ENCODE measurements around the gene CMTR1. TPM values are rescaled to one million over a fixed set of nuclear protein-coding genes. Genes with fewer than 3 reads are reported as not detected.

CMTR1 gene
- total RNA-seq, 1 experiment from 2014 or later: 32.3 TPM

DNA sequence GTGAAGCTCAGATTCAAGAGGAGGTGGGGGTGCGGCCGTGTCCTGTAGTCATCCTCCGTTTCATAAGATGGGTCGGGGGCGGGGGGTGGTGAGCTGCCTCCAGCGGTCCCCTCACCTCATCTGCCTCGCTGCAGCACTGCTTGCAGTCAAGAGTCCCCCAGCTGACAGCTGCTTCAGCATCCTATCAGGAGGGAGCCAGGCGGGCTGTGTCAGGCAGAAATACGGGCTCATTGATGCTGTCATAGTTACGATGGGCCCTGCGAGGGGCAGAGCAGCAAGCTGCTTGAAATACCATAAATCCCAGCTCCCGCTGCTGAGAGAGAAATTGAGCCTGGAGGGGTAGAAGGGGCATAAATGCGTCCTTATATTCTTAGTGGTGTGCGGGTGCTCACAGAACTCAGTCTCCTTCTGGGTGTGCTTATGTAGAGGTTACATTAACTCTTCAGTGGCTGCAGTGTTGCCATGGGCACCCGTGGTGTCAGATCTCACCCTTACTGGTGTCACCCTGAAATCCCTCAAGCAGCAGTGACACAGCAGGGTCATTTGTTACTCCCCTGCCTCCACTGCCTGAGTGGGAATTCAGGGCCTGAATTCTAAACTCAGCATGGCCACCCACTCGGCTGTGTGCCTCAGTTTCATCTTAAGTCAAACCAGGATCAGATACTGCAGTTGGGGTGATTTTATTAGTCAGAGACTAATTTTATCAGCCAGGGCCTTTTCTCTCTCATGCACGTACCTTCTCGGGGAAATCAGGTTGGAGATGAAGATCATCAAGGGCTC, 44.8 kb downstream of the CMTR1 start:
- Histone ChIP-seq H3K27ac (ENCODE audit: low read depth, low read length, poor library complexity, severe bottlenecking) (no peak overlapping the region), H3K36me3 (ENCODE audit: insufficient read depth, low read length, poor library complexity, severe bottlenecking) (peaks cover 15% of the 10 kb centered on the region), H3K4me1 (ENCODE audit: insufficient read depth, low read length, poor library complexity, severe bottlenecking) (no peaks in the 10 kb centered on the region), H3K27me3 (replicated peaks; ENCODE audit: insufficient read depth, low read depth, low read length, poor library complexity) (no peaks in the 10 kb centered on the region), H3K9me3 (ENCODE audit: low read depth, low read length, poor library complexity, severe bottlenecking) (no peaks in the 10 kb centered on the region), H3K4me3 (ENCODE audit: low read depth, low read length, poor library complexity, severe bottlenecking) (no peak overlapping the region)
- intact Hi-C loops (cut with micrococcal nuclease; ENCODE audit: unreplicated experiment): no loop called here
- DNase-seq (ENCODE audit: low spot score): no peak
- BruUV-seq (replicated peaks): no TSS peak
- TF ChIP-seq EZH2 (IDR thresholded peaks at IDR 0.05; ENCODE audit: borderline replicate concordance, low read depth, low read length, poor library complexity, severe bottlenecking): no peak
- TF ChIP-seq, protein P1, sequence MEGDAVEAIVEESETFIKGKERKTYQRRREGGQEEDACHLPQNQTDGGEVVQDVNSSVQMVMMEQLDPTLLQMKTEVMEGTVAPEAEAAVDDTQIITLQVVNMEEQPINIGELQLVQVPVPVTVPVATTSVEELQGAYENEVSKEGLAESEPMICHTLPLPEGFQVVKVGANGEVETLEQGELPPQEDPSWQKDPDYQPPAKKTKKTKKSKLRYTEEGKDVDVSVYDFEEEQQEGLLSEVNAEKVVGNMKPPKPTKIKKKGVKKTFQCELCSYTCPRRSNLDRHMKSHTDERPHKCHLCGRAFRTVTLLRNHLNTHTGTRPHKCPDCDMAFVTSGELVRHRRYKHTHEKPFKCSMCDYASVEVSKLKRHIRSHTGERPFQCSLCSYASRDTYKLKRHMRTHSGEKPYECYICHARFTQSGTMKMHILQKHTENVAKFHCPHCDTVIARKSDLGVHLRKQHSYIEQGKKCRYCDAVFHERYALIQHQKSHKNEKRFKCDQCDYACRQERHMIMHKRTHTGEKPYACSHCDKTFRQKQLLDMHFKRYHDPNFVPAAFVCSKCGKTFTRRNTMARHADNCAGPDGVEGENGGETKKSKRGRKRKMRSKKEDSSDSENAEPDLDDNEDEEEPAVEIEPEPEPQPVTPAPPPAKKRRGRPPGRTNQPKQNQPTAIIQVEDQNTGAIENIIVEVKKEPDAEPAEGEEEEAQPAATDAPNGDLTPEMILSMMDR (conservative IDR thresholded peaks at IDR 0.05; ENCODE audit: low read depth, low read length): no peak
- CTCF ChIA-PET: no interaction called here
- POLR2A ChIA-PET (ENCODE audit: low non-redundant PET): no interaction called here

DNA sequence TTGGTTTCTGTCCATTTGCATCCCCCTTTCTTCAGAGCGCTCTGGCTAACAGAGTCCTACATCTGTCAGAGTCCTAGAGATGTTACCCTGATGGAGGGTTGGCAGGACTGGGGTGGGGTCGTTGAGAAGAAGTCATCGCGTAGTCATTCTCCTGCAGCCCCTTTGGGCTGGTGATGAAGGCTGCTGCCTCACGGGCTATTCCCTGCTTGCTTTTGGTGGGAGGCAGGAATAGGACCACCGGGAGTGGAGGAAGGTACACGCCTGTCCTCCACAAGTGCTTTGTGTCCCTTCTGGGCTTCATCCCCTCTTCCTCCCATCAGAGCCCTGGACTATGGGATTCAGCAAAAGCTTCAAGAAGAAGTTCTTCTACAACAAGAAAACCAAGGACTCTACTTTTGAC, 45.8 kb downstream of the CMTR1 start:
- H3K36me3 ChIP-seq (ENCODE audit: insufficient read depth, low read length, poor library complexity, severe bottlenecking): peaks cover 12% of the 10 kb centered on the region
- BruUV-seq (replicated peaks): no TSS peak
- H3K9me3 ChIP-seq (ENCODE audit: low read depth, low read length, poor library complexity, severe bottlenecking): no peaks in the 10 kb centered on the region
- no peak overlapping the region for H3K27ac ChIP-seq (ENCODE audit: low read depth, low read length, poor library complexity, severe bottlenecking)
- POLR2A ChIA-PET (ENCODE audit: low non-redundant PET): no interaction called here
- no peak for DNase-seq (ENCODE audit: low spot score)
- H3K4me3 ChIP-seq (ENCODE audit: low read depth, low read length, poor library complexity, severe bottlenecking): no peak overlapping the region
- TF ChIP-seq, protein P1 (conservative IDR thresholded peaks at IDR 0.05; ENCODE audit: low read depth, low read length): no peak
- no peak for TF ChIP-seq EZH2 (IDR thresholded peaks at IDR 0.05; ENCODE audit: borderline replicate concordance, low read depth, low read length, poor library complexity, severe bottlenecking)
- H3K4me1 ChIP-seq (ENCODE audit: insufficient read depth, low read length, poor library complexity, severe bottlenecking): no peaks in the 10 kb centered on the region
- H3K27me3 ChIP-seq (replicated peaks; ENCODE audit: insufficient read depth, low read depth, low read length, poor library complexity): no peaks in the 10 kb centered on the region
- intact Hi-C loops (cut with micrococcal nuclease; ENCODE audit: unreplicated experiment): no loop called here
- CTCF ChIA-PET: no interaction called here

DNA sequence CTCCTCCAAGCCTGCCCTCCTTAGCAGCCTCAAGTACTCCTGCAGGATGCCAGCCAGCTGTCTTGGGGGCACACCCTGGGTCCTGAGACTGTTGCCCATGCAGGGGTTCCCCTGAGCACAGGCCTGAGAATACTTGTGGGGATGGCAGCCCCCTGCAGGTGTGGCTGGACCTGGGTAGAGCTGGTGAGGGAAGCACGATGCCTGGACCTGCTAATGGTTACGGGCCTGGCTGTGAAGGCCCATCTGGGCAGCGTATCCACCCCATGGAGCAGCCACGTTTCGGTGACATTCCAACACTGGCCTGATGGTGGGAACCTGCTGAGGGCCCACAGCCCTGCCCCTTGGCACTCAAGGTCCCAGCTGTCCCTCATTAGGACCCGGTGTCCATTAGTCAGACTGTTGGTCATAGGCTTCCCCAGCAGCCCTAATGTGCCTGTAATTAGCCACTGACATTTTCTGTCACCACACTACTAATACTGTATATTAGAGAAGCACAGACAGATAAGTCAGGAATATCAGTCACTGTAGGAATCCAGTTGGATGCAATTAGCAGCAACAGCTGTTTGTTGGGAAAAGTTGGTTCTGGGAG, 46.3 kb downstream of the CMTR1 start:
- DNase-seq (ENCODE audit: low spot score): no peak
- no peak overlapping the region for H3K27ac ChIP-seq (ENCODE audit: low read depth, low read length, poor library complexity, severe bottlenecking)
- no peak for TF ChIP-seq EZH2 (IDR thresholded peaks at IDR 0.05; ENCODE audit: borderline replicate concordance, low read depth, low read length, poor library complexity, severe bottlenecking)
- TF ChIP-seq, protein P1 (conservative IDR thresholded peaks at IDR 0.05; ENCODE audit: low read depth, low read length): no peak
- H3K4me1 ChIP-seq (ENCODE audit: insufficient read depth, low read length, poor library complexity, severe bottlenecking): no peaks in the 10 kb centered on the region
- H3K27me3 ChIP-seq (replicated peaks; ENCODE audit: insufficient read depth, low read depth, low read length, poor library complexity): no peaks in the 10 kb centered on the region
- H3K9me3 ChIP-seq (ENCODE audit: low read depth, low read length, poor library complexity, severe bottlenecking): no peaks in the 10 kb centered on the region
- no TSS peak for BruUV-seq (replicated peaks)
- no peak overlapping the region for H3K4me3 ChIP-seq (ENCODE audit: low read depth, low read length, poor library complexity, severe bottlenecking)
- intact Hi-C loops (cut with micrococcal nuclease; ENCODE audit: unreplicated experiment): no loop called here
- H3K36me3 ChIP-seq (ENCODE audit: insufficient read depth, low read length, poor library complexity, severe bottlenecking): peaks cover 9% of the 10 kb centered on the region
- CTCF ChIA-PET: no interaction called here
- POLR2A ChIA-PET (ENCODE audit: low non-redundant PET): no interaction called here

Measured in A673 (cell line).